Ascending aorta (tissue), 2 donors: Measurements from ENCODE around the gene MEIOB. TPM values are rescaled to one million over a fixed set of nuclear protein-coding genes. Genes with fewer than 3 reads are reported as not detected.

ENCODE experiments used
- DNase-seq, 2 donors: peaks; one replicate each; pipeline ENCODE4 v3.0.0-alpha.2; 2019; ENCODE audit warnings: low spot score in 2 of 2
- H3K27ac ChIP-seq, 2 donors: fragments of 200-600 bp; sonication (generic); one replicate each; pipeline ENCODE4 v1.5.1; 2016 to 2017; ENCODE audit warnings: mild to moderate bottlenecking in 1 of 2
- H3K27me3 ChIP-seq: fragments of 200-600 bp; sonication (generic); one replicate; pipeline ENCODE4 v1.5.1; 2017
- H3K36me3 ChIP-seq, 2 donors: fragments of 200-600 bp; sonication (generic); one replicate each; pipeline ENCODE4 v1.5.1; 2016
- H3K4me1 ChIP-seq, 2 donors: fragments of 200-600 bp; sonication (generic); one replicate each; pipeline ENCODE4 v1.5.1; 2016 to 2017; ENCODE audit warnings: mild to moderate bottlenecking in 1 of 2
- H3K4me3 ChIP-seq, 2 donors: fragments of 200-600 bp; sonication (generic); one replicate each; pipeline ENCODE4 v1.5.1; 2016 to 2017; ENCODE audit warnings: mild to moderate bottlenecking in 1 of 2
- H3K9me3 ChIP-seq, 2 donors: fragments of 200-600 bp; sonication (generic); one replicate each; pipeline ENCODE4 v1.5.1; 2016
- intact Hi-C: fragments of 100-400 bp; cut with DNase I; formaldehyde crosslinking; loops from one replicate; pipeline ENCODE4 v1.15.1; 2023
- total RNA-seq: library from RNA; depleted of rRNA; stranded (reverse); fragments of >200 nt; gene quantifications from one replicate; pipeline ENCODE4 v1.1.0, GENCODE V29; 2016
- TF ChIP-seq, protein P1 (sequence below), 3 experiments: fragments of 200-600 bp in 2 of 3; fragments of 450-650 bp in 1 of 3; sonication (generic) in 2 of 3; IDR thresholded peaks; one replicate each; pipeline ENCODE4 v1.5.1; 2016 to 2019; ENCODE audit warnings: antibody characterized with exemption in 3 of 3, mild to moderate bottlenecking in 1 of 3, moderate library complexity in 1 of 3

The MEIOB gene
- total RNA-seq, 1 donor from 2014 or later, result not detected

DNA sequence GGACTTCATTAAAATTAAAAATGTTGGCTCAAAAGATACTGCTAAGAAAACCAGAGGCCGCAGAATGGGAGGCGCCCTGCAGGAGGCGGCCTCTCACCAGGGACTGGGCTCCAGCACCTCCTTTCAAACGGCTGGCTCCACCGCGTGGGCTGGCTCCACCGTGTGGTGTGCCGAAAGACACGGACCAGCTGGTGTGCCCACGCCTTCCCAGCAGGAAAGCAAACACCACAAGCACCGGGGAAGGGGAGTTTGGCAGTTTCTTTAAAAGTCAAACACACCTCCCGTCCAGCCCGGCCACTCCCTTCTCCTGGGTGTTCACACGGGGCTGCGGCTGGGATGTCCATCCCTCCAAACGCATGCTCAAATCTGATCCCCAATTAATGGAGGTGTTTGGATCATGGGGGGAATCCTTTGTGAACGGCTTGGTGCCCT, 59.2 kb downstream of the MEIOB start:
- intact Hi-C loops, result no loop called here
- no peak for DNase-seq
- H3K27me3 ChIP-seq, result no peaks in the 10 kb centered on the region
- H3K4me3 ChIP-seq, result no peak overlapping the region
- H3K36me3 ChIP-seq, result peaks cover 39 to 60% of the 10 kb centered on the region in 2 donors
- H3K27ac ChIP-seq, result no peak overlapping the region
- H3K4me1 ChIP-seq, result no peaks in the 10 kb centered on the region
- H3K9me3 ChIP-seq, result no peaks in the 10 kb centered on the region
- TF ChIP-seq, protein P1, sequence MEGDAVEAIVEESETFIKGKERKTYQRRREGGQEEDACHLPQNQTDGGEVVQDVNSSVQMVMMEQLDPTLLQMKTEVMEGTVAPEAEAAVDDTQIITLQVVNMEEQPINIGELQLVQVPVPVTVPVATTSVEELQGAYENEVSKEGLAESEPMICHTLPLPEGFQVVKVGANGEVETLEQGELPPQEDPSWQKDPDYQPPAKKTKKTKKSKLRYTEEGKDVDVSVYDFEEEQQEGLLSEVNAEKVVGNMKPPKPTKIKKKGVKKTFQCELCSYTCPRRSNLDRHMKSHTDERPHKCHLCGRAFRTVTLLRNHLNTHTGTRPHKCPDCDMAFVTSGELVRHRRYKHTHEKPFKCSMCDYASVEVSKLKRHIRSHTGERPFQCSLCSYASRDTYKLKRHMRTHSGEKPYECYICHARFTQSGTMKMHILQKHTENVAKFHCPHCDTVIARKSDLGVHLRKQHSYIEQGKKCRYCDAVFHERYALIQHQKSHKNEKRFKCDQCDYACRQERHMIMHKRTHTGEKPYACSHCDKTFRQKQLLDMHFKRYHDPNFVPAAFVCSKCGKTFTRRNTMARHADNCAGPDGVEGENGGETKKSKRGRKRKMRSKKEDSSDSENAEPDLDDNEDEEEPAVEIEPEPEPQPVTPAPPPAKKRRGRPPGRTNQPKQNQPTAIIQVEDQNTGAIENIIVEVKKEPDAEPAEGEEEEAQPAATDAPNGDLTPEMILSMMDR (IDR thresholded peaks at IDR 0.05), result peak; percentile 11 to 29 (median 14)

DNA sequence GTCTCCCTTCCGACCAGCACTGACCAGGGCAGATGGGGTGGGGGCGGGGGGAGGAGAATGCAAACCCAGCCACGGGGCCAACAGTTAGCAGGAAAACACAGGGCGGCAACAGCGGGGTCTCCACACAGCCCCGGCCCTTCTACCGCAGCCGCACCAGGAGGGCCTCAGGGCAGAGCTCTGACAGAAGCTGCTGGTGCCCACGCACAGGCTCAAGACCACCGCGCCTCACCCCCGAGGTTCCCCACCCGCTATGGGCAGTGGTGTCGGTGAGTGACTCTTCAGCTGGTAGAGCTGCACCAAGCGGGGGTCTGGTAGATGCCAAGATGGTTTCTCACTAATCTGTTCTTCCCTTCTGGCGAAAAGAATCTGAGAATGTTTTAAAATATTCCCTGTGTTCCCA, 61.4 kb downstream of the MEIOB start:
- H3K27me3 ChIP-seq, result no peaks in the 10 kb centered on the region

DNA sequence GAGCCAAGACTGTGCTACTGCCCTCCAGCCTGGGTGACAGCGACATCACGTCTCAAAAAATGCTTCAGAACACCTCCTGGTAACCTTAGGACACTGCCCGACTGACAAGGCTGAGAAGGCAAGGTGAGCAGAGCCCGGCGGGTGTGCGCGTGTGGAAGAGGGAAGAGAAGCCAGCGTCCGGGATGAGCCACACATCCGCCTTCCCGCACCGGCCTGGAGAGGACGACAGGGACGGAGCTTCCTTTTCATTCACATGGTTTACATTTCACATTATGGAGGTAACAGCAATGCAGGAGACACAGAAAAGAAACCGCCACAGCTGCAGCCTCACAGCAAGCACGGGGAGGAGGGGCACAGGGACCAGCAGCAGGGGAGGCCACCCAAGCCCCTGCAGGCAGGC, 61.9 kb downstream of the MEIOB start:
- intact Hi-C loops, result no loop called here
- DNase-seq, result no peak
- Histone ChIP-seq H3K9me3 (no peaks in the 10 kb centered on the region), H3K36me3 (peaks cover 25 to 61% of the 10 kb centered on the region in 2 donors), H3K27me3 (no peaks in the 10 kb centered on the region), H3K4me1 (no peaks in the 10 kb centered on the region), H3K4me3 (no peak overlapping the region), H3K27ac (no peak overlapping the region)
- TF ChIP-seq, protein P1 (IDR thresholded peaks at IDR 0.05), result no peak

More for the DNA sequence above, 61.4 kb downstream of the MEIOB start:
- TF ChIP-seq, protein P1 (IDR thresholded peaks at IDR 0.05), result no peak
- Histone ChIP-seq H3K4me1 (no peaks in the 10 kb centered on the region), H3K36me3 (peaks cover 25 to 64% of the 10 kb centered on the region in 2 donors), H3K27ac (no peak overlapping the region), H3K4me3 (no peak overlapping the region), H3K9me3 (no peaks in the 10 kb centered on the region)
- intact Hi-C loops, result no loop called here
- DNase-seq, result no peak

GRCh38 chr16:1809281-1809801, 62.6 kb downstream of the MEIOB start:
- intact Hi-C loops, result no loop called here
- Histone ChIP-seq H3K27me3 (no peaks in the 10 kb centered on the region), H3K4me1 (no peaks in the 10 kb centered on the region), H3K9me3 (no peaks in the 10 kb centered on the region), H3K36me3 (peaks cover 25 to 63% of the 10 kb centered on the region in 2 donors), H3K4me3 (no peak overlapping the region), H3K27ac (no peak overlapping the region)
- TF ChIP-seq, protein P1 (IDR thresholded peaks at IDR 0.05), result no peak
- no peak for DNase-seq

GRCh38 chr16:1808691-1809090, 63.3 kb downstream of the MEIOB start:
- H3K9me3 ChIP-seq, result no peaks in the 10 kb centered on the region
- TF ChIP-seq, protein P1 (IDR thresholded peaks at IDR 0.05), result no peak
- H3K4me1 ChIP-seq, result no peaks in the 10 kb centered on the region
- intact Hi-C loops, result no loop called here
- no peak overlapping the region for H3K27ac ChIP-seq
- no peak overlapping the region for H3K4me3 ChIP-seq
- no peaks in the 10 kb centered on the region for H3K27me3 ChIP-seq
- DNase-seq, result no peak
- H3K36me3 ChIP-seq, result peaks cover 25 to 60% of the 10 kb centered on the region in 2 donors

DNA sequence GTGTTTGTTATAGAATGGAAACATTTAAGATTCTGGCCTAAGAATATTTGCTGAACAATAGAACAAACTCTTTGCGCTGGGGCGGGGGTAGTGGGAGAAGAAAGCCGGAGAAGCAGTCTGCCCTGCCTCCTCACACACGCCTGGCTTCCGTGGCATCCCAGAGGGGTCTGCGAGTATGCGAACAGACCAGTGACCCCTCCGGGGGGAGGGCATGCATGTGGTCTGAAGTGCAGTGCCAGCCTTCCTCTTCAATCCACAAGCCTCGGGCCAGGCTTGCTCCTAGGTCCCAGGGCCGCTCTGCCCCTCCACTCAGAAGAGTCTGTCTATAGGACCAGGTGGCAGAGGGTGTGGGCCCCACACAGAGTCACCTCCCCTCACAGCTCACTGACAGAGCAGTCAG, 64.3 kb downstream of the MEIOB start:
- DNase-seq, result no peak
- H3K27ac ChIP-seq, result no peak overlapping the region
- intact Hi-C loops, result no loop called here
- peaks cover 25 to 53% of the 10 kb centered on the region in 2 donors for H3K36me3 ChIP-seq
- no peak overlapping the region for H3K4me3 ChIP-seq
- no peaks in the 10 kb centered on the region for H3K4me1 ChIP-seq
- TF ChIP-seq, protein P1 (IDR thresholded peaks at IDR 0.05), result no peak
- no peaks in the 10 kb centered on the region for H3K9me3 ChIP-seq
- H3K27me3 ChIP-seq, result no peaks in the 10 kb centered on the region
